H9 (cell line): ENCODE measurements around the gene ANKRD27. TPM values are rescaled to one million over a fixed set of nuclear protein-coding genes. Genes with fewer than 3 reads are reported as not detected.

Experiments used
- DNase-seq: peaks from one replicate; pipeline ENCODE4 v3.0.0-alpha.2; 2017
- H2AFZ ChIP-seq: one replicate; pipeline ENCODE4 v1.6.1; 2013; ENCODE audit warnings: mild to moderate bottlenecking, low read length, control low read depth, moderate library complexity
- H2AK5ac ChIP-seq: 2 replicates; pipeline ENCODE4 v1.6.1; 2013; ENCODE audit warnings: low read length, control low read depth, mixed read lengths; ENCODE audit not compliant: insufficient read length
- H2BK120ac ChIP-seq: one replicate; pipeline ENCODE4 v1.6.1; 2013; ENCODE audit warnings: low read depth, mild to moderate bottlenecking, low read length, control low read depth, inconsistent platforms; ENCODE audit not compliant: poor library complexity, severe bottlenecking
- H2BK12ac ChIP-seq: 2 replicates; pipeline ENCODE4 v1.6.1; 2013; ENCODE audit warnings: low read length, control low read depth, mixed read lengths, low read depth; ENCODE audit not compliant: insufficient read length
- H2BK15ac ChIP-seq: 2 replicates; pipeline ENCODE4 v1.6.1; 2013; ENCODE audit warnings: low read depth, low read length, control low read depth
- H2BK20ac ChIP-seq: one replicate; pipeline ENCODE4 v1.6.1; 2013; ENCODE audit warnings: low read depth, mild to moderate bottlenecking, low read length, control low read depth, inconsistent platforms; ENCODE audit not compliant: poor library complexity, severe bottlenecking
- H2BK5ac ChIP-seq: 2 replicates; pipeline ENCODE4 v1.6.1; 2013; ENCODE audit warnings: low read length, control low read depth, mixed read lengths; ENCODE audit not compliant: insufficient read length
- H3K14ac ChIP-seq: 2 replicates; pipeline ENCODE4 v1.6.1; 2013; ENCODE audit warnings: low read length, control low read depth; ENCODE audit not compliant: insufficient read depth
- H3K18ac ChIP-seq: 2 replicates; pipeline ENCODE4 v1.6.1; 2013; ENCODE audit warnings: low read depth, mild to moderate bottlenecking, mixed read lengths, low read length, control low read depth; ENCODE audit not compliant: insufficient read length
- H3K23ac ChIP-seq: 2 replicates; pipeline ENCODE4 v1.6.1; 2013; ENCODE audit warnings: low read length, control low read depth, mixed read lengths, low read depth; ENCODE audit not compliant: insufficient read length
- H3K23me2 ChIP-seq: 2 replicates; pipeline ENCODE4 v1.6.1; 2013; ENCODE audit warnings: low read depth, mild to moderate bottlenecking, mixed read lengths, low read length, control low read depth; ENCODE audit not compliant: insufficient read length, poor library complexity, severe bottlenecking
- H3K27ac ChIP-seq: 2 replicates; pipeline ENCODE4 v1.5.1; 2013; ENCODE audit warnings: low read length, control low read depth, mixed read lengths, low read depth; ENCODE audit not compliant: insufficient read length
- H3K27me3 ChIP-seq: 2 replicates; pipeline ENCODE4 v1.6.1; 2013; ENCODE audit warnings: low read length, control low read depth, inconsistent platforms; ENCODE audit not compliant: insufficient read depth
- H3K4ac ChIP-seq: 2 replicates; pipeline ENCODE4 v1.6.1; 2013; ENCODE audit warnings: low read depth, mild to moderate bottlenecking, control low read depth, inconsistent platforms, low read length, moderate library complexity
- H3K4me1 ChIP-seq: 2 replicates; pipeline ENCODE4 v1.6.1; 2013; ENCODE audit warnings: low read length, control low read depth, inconsistent platforms; ENCODE audit not compliant: insufficient read depth
- H3K4me2 ChIP-seq: 2 replicates; pipeline ENCODE4 v1.6.1; 2013; ENCODE audit warnings: low read length, control low read depth, mixed read lengths; ENCODE audit not compliant: insufficient read length, insufficient read depth
- H3K56ac ChIP-seq: 2 replicates; pipeline ENCODE4 v1.6.1; 2013; ENCODE audit warnings: low read depth, mild to moderate bottlenecking, mixed read lengths, low read length, control low read depth; ENCODE audit not compliant: insufficient read length
- H3K79me1 ChIP-seq: 2 replicates; pipeline ENCODE4 v1.6.1; 2013; ENCODE audit warnings: low read depth, mild to moderate bottlenecking, moderate library complexity, low read length, control low read depth, inconsistent platforms; ENCODE audit not compliant: insufficient read depth, poor library complexity, severe bottlenecking
- H3K79me2 ChIP-seq: 2 replicates; pipeline ENCODE4 v1.6.1; 2013; ENCODE audit warnings: low read length, control low read depth, inconsistent platforms; ENCODE audit not compliant: insufficient read depth
- H3K9ac ChIP-seq: 2 replicates; pipeline ENCODE4 v1.6.1; 2013; ENCODE audit warnings: low read length, control low read depth, mixed read lengths; ENCODE audit not compliant: insufficient read length; ENCODE audit errors: extremely low read depth
- H3K9me3 ChIP-seq: one replicate; pipeline ENCODE4 v1.6.1; 2013; ENCODE audit warnings: low read depth, low read length, inconsistent platforms; ENCODE audit not compliant: control insufficient read depth
- H3T11ph ChIP-seq: one replicate; pipeline ENCODE4 v1.6.1; 2013; ENCODE audit warnings: mild to moderate bottlenecking, low read length, control low read depth, inconsistent platforms
- H4K20me1 ChIP-seq: one replicate; pipeline ENCODE4 v1.6.1; 2013; ENCODE audit not compliant: control insufficient read depth, insufficient read length, insufficient read depth
- H4K5ac ChIP-seq: 2 replicates; pipeline ENCODE4 v1.6.1; 2013; ENCODE audit warnings: low read depth, mild to moderate bottlenecking, mixed read lengths, low read length, control low read depth; ENCODE audit not compliant: insufficient read length
- H4K8ac ChIP-seq: replicated peaks from 2 replicates; pipeline ENCODE4 v1.6.1; 2013; ENCODE audit warnings: low read length, control low read depth, mixed read lengths, low read depth; ENCODE audit not compliant: insufficient read length
- H4K91ac ChIP-seq: 2 replicates; pipeline ENCODE4 v1.6.1; 2013; ENCODE audit warnings: low read depth, mild to moderate bottlenecking, moderate library complexity, mixed read lengths, low read length, control low read depth; ENCODE audit not compliant: insufficient read length
- H3K27ac Mint-ChIP-seq, 3 experiments: 2 replicates in 2 of 3; 3 replicates in 1 of 3; pipeline ENCODE4 v1.8.0; 2020 to 2021; ENCODE audit warnings: mixed read lengths in 3 of 3, mild to moderate bottlenecking in 1 of 3, moderate library complexity in 1 of 3
- H3K27me3 Mint-ChIP-seq: 2 replicates; pipeline ENCODE4 v1.8.0; 2021; ENCODE audit warnings: low read depth, mild to moderate bottlenecking, moderate library complexity, mixed read lengths
- H3K36me3 Mint-ChIP-seq, 3 experiments: 2 replicates in 2 of 3; 3 replicates in 1 of 3; pipeline ENCODE4 v1.8.0; 2020 to 2021; ENCODE audit warnings: low read depth in 3 of 3, mixed read lengths in 3 of 3; ENCODE audit not compliant: insufficient read depth in 1 of 3
- H3K4me1 Mint-ChIP-seq, 2 experiments: 2 replicates each; pipeline ENCODE4 v1.8.0; 2020; ENCODE audit warnings: mixed read lengths in 2 of 2
- H3K4me3 Mint-ChIP-seq, 2 experiments: 2 replicates in 1 of 2; 3 replicates in 1 of 2; pipeline ENCODE4 v1.8.0; 2020 to 2021; ENCODE audit warnings: mild to moderate bottlenecking in 2 of 2, mixed read lengths in 2 of 2, moderate library complexity in 1 of 2
- H3K9me3 Mint-ChIP-seq, 2 experiments: 2 replicates in 1 of 2; 3 replicates in 1 of 2; pipeline ENCODE4 v1.8.0; 2020; ENCODE audit warnings: mild to moderate bottlenecking in 2 of 2, mixed read lengths in 2 of 2, moderate library complexity in 1 of 2
- WGBS: extraction: QIAGEN DNeasy Blood & Tissue Kit; methylation state at CpG from one replicate; pipeline ENCODE4 v1.1.7; 2013; ENCODE audit warnings: missing lambda C conversion rate, low lambda C conversion rate, mixed read lengths; ENCODE audit not compliant: insufficient read length; ENCODE audit errors: extremely low coverage; 5-methylcytosine and 5-hydroxymethylcytosine counted together
- total RNA-seq: library from RNA; stranded (reverse); gene quantifications from 2 replicates; pipeline ENCODE4 v1.2.1, GENCODE V29; 2021
- TF ChIP-seq, protein P1 (sequence below): fragments of 200-600 bp; sonication (generic); conservative IDR thresholded peaks from 3 replicates; pipeline ENCODE4 v1.8.0; 2021; ENCODE audit warnings: antibody characterized with exemption, mild to moderate bottlenecking

Gene ANKRD27
- total RNA-seq, 1 experiment from 2014 or later: 40.7 TPM

DNA sequence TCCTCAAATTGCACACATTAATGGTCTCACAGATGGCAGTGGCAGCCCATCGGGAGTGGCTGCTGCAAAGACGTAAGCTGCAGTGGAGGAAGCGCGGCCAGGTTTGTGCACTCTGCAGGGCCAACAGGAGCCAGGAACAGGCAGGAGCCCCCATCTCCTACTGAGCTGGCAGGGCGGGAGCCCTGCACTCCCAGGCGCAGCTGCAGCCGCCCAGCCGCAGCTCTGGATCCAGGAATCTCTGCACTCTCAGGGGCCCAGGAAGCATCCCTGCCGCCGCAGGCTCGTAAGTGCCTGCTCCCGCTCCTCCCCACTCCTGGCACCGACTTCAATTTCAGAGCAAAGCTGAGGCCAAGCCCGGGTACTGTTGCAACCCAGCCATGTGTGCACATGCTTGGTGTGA, 37.5 kb downstream of the ANKRD27 start:
- Histone ChIP-seq H3T11ph (no peak overlapping the region), H4K5ac (no peak overlapping the region), H2BK20ac (no peak overlapping the region), H2AFZ (no peak overlapping the region), H2BK5ac (no peak overlapping the region), H2AK5ac (no peak overlapping the region), H2BK15ac (no peak overlapping the region), H3K27me3 (no peaks in the 10 kb centered on the region), H3K14ac (no peak overlapping the region; the same call in 1 of the 2 replicates), H3K79me2 (no peaks in the 10 kb centered on the region), H3K23ac (no peak overlapping the region), H3K56ac (no peak overlapping the region), H3K79me1 (no peaks in the 10 kb centered on the region), H3K4me2 (no peak overlapping the region), H3K9ac (no peak overlapping the region), H3K4ac (no peak overlapping the region), H2BK120ac (no peak overlapping the region), H2BK12ac (no peak overlapping the region), H4K8ac (no peak overlapping the region), H3K9me3 (no peaks in the 10 kb centered on the region), H3K27ac (no peak overlapping the region), H4K91ac (no peak overlapping the region), H3K4me1 (no peaks in the 10 kb centered on the region), H4K20me1 (no peaks in the 10 kb centered on the region), H3K23me2 (no peaks in the 10 kb centered on the region), H3K18ac (no peak overlapping the region)
- Mint-ChIP-seq H3K4me3 (no peak overlapping the region), H3K4me1 (no peaks in the 10 kb centered on the region), H3K27me3 (no peaks in the 10 kb centered on the region), H3K27ac (no peak overlapping the region), H3K36me3 (peaks cover 39 to 72% (median 61%) of the 10 kb centered on the region in 3 experiments; a peak in 6 of 7 replicates), H3K9me3 (no peaks in the 10 kb centered on the region)
- DNase-seq: no peak
- TF ChIP-seq, protein P1, sequence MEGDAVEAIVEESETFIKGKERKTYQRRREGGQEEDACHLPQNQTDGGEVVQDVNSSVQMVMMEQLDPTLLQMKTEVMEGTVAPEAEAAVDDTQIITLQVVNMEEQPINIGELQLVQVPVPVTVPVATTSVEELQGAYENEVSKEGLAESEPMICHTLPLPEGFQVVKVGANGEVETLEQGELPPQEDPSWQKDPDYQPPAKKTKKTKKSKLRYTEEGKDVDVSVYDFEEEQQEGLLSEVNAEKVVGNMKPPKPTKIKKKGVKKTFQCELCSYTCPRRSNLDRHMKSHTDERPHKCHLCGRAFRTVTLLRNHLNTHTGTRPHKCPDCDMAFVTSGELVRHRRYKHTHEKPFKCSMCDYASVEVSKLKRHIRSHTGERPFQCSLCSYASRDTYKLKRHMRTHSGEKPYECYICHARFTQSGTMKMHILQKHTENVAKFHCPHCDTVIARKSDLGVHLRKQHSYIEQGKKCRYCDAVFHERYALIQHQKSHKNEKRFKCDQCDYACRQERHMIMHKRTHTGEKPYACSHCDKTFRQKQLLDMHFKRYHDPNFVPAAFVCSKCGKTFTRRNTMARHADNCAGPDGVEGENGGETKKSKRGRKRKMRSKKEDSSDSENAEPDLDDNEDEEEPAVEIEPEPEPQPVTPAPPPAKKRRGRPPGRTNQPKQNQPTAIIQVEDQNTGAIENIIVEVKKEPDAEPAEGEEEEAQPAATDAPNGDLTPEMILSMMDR: no peak
- WGBS: no CpG with 5 or more reads among the region's 14 CpGs
